MCF 10A (cell line): Measurements from ENCODE around the gene ACER2. TPM values are rescaled to one million over a fixed set of nuclear protein-coding genes. Genes with fewer than 3 reads are reported as not detected.

Experiments
- BruUV-seq: library from RNA; stranded (reverse); fragments of 400-500 nt; replicated peaks from 2 replicates; lab custom pipeline; 2021; lab: Mats Ljungman, UMichigan
- CTCF ChIA-PET: fragments of 300-600 bp; sonication (Branson Sonifier 250); formaldehyde crosslinking; extraction: SDS; loops from one replicate; lab custom pipeline; 2021; ENCODE audit warnings: antibody characterized with exemption, inconsistent platforms; lab: Yijun Ruan, JAX
- POLR2A ChIA-PET: fragments of 300-600, 350-650 bp; sonication (Branson Sonifier 250); formaldehyde crosslinking; extraction: SDS; loops from one replicate; lab custom pipeline; 2020; ENCODE audit warnings: antibody characterized with exemption, inconsistent platforms; lab: Yijun Ruan, JAX
- DNase-seq: peaks from one replicate; pipeline ENCODE4 v3.0.0-alpha.2; 2018; ENCODE audit not compliant: unreplicated experiment
- H3K27ac Mint-ChIP-seq: one replicate; pipeline ENCODE4 v1.8.0; 2022; ENCODE audit warnings: mild to moderate bottlenecking, low read depth, mixed read lengths; ENCODE audit not compliant: unreplicated experiment
- H3K27me3 Mint-ChIP-seq: one replicate; pipeline ENCODE4 v1.8.0; 2022; ENCODE audit warnings: mixed read lengths; ENCODE audit not compliant: insufficient read depth, unreplicated experiment
- H3K36me3 Mint-ChIP-seq: one replicate; pipeline ENCODE4 v1.8.0; 2022; ENCODE audit warnings: mild to moderate bottlenecking, moderate library complexity, mixed read lengths; ENCODE audit not compliant: insufficient read depth, unreplicated experiment
- H3K4me1 Mint-ChIP-seq: one replicate; pipeline ENCODE4 v1.8.0; 2022; ENCODE audit warnings: mixed read lengths; ENCODE audit not compliant: insufficient read depth, unreplicated experiment
- H3K4me3 Mint-ChIP-seq: one replicate; pipeline ENCODE4 v1.8.0; 2022; ENCODE audit warnings: mild to moderate bottlenecking, moderate library complexity, mixed read lengths; ENCODE audit not compliant: unreplicated experiment
- H3K9me3 Mint-ChIP-seq: one replicate; pipeline ENCODE4 v1.8.0; 2022; ENCODE audit warnings: mixed read lengths; ENCODE audit not compliant: unreplicated experiment
- CTCF ChIP-seq: fragments of 200-600 bp; IDR thresholded peaks from one replicate; pipeline ENCODE4 v1.8.0; 2022; ENCODE audit warnings: antibody characterized with exemption, mild to moderate bottlenecking; ENCODE audit not compliant: unreplicated experiment
- intact Hi-C: fragments of 100-400 bp; cut with micrococcal nuclease; formaldehyde crosslinking; loops from 2 replicates; pipeline ENCODE4 v1.14.1; 2022
- total RNA-seq: library from RNA; stranded (reverse); gene quantifications from 2 replicates; pipeline ENCODE4 v1.2.3, GENCODE V29; 2022

Gene ACER2
- total RNA-seq, 1 experiment from 2014 or later: 3.2 TPM

GRCh38 chr9:19445452-19445851 lies 36.6 kb downstream of the ACER2 start:
- no TSS peak for BruUV-seq
- DNase-seq: no peak
- no peak overlapping the region for H3K4me3 Mint-ChIP-seq
- H3K36me3 Mint-ChIP-seq: peaks cover 13% of the 10 kb centered on the region
- CTCF ChIA-PET: interaction anchor here (0.8 to 1.8 kb wide), 3 partner anchors 11 to 19 kb away, joined by 4 to 10 read pairs (median 6); no protein-coding TSS in a partner anchor
- POLR2A ChIA-PET: no interaction called here
- no peaks in the 10 kb centered on the region for H3K9me3 Mint-ChIP-seq
- no peak overlapping the region for H3K27ac Mint-ChIP-seq
- intact Hi-C loops: no loop called here
- TF ChIP-seq CTCF: no peak
- H3K27me3 Mint-ChIP-seq: no peaks in the 10 kb centered on the region
- H3K4me1 Mint-ChIP-seq: no peaks in the 10 kb centered on the region

- H3K27me3 Mint-ChIP-seq: no peaks in the 10 kb centered on the region
- TF ChIP-seq CTCF: no peak
- intact Hi-C loops: no loop called here
- H3K9me3 Mint-ChIP-seq: no peaks in the 10 kb centered on the region
- ChIA-PET POLR2A (no interaction called here), CTCF (interaction anchor here (0.9 kb wide), 2 partner anchors 10 to 19 kb away, joined by 3 to 5 read pairs; no protein-coding TSS in a partner anchor)
- H3K4me3 Mint-ChIP-seq: no peak overlapping the region
- H3K4me1 Mint-ChIP-seq: no peaks in the 10 kb centered on the region
- H3K27ac Mint-ChIP-seq: no peak overlapping the region
- peaks cover 13% of the 10 kb centered on the region for H3K36me3 Mint-ChIP-seq
- no TSS peak for BruUV-seq
- no peak for DNase-seq
These were observed 37.6 kb downstream of the ACER2 start for GRCh38 chr9:19446361-19446861.

- peaks cover 12% of the 10 kb centered on the region for H3K36me3 Mint-ChIP-seq
- no peak overlapping the region for H3K27ac Mint-ChIP-seq
- no TSS peak for BruUV-seq
- no peak for DNase-seq
- ChIA-PET CTCF (interaction anchor here (0.5 to 0.6 kb wide), 2 partner anchors 90 to 986 kb away, joined by 3 to 4 read pairs; no protein-coding TSS in a partner anchor), POLR2A (no interaction called here)
- H3K4me1 Mint-ChIP-seq: no peaks in the 10 kb centered on the region
- no peak overlapping the region for H3K4me3 Mint-ChIP-seq
- H3K27me3 Mint-ChIP-seq: no peaks in the 10 kb centered on the region
- intact Hi-C loops: loop anchor here (10.0 kb wide), 1 partner anchor 1917 kb away; no protein-coding TSS in a partner anchor
- H3K9me3 Mint-ChIP-seq: no peaks in the 10 kb centered on the region
- TF ChIP-seq CTCF: no peak
These were observed 42.7 kb downstream of the ACER2 start for GRCh38 chr9:19451240-19452087.

GRCh38 chr9:19456426-19456825 lies 47.6 kb downstream of the ACER2 start:
- intact Hi-C loops: loop anchor here (5.0 to 10.0 kb wide), 4 partner anchors 284 to 1922 kb away; no protein-coding TSS in a partner anchor
- H3K4me1 Mint-ChIP-seq: no peaks in the 10 kb centered on the region
- H3K27me3 Mint-ChIP-seq: no peaks in the 10 kb centered on the region
- peaks cover 7% of the 10 kb centered on the region for H3K36me3 Mint-ChIP-seq
- no peak for DNase-seq
- no peak overlapping the region for H3K27ac Mint-ChIP-seq
- H3K4me3 Mint-ChIP-seq: no peak overlapping the region
- no TSS peak for BruUV-seq
- ChIA-PET CTCF (interaction anchor here (0.6 to 1.5 kb wide), 13 partner anchors 9 to 1830 kb away, joined by 3 to 7 read pairs (median 4); partner anchors contain the start of gene RRAGA), POLR2A (interaction anchor here (1.3 kb wide), 1 partner anchor 76 kb away, joined by 4 read pairs; the partner anchor contains the start of gene RPS6)
- H3K9me3 Mint-ChIP-seq: no peaks in the 10 kb centered on the region
- no peak for TF ChIP-seq CTCF
